NCI-H1694 (cell line): ENCODE data around the gene NSUN3.

Source experiments
- DNase-seq: peaks from one replicate; lab custom pipeline; 2025; lab: John Stamatoyannopoulos, UW

Gene NSUN3

DNA sequence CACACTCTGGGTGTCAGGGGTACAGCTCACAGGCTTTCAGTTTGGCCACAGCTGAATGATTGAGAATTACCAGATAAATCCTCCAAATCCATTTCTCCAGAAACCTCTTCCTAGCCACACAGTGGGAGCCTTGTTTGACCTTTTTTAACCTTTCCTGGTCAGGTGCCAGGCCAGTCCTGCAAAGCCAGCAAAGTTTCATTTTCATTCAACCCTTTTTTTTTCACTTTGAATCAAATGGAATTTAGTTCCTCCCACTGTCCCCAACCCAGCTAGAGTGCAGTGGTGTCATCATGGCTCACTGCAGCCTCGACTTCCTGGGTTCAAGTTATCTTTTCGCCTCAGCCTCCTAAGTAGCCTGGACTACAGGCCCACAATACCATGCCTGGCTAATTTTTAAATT is 67.8 kb downstream of the NSUN3 start:
- DNase-seq: no peak

- no peak for DNase-seq
Measured at GRCh38 chr3:94132777-94133176, 69.9 kb downstream of the NSUN3 start.

GRCh38 chr3:94136133-94136532 is 73.3 kb downstream of the NSUN3 start:
- DNase-seq: no peak

- no peak for DNase-seq
Measured at GRCh38 chr3:94137377-94137776, 74.5 kb downstream of the NSUN3 start.

DNA sequence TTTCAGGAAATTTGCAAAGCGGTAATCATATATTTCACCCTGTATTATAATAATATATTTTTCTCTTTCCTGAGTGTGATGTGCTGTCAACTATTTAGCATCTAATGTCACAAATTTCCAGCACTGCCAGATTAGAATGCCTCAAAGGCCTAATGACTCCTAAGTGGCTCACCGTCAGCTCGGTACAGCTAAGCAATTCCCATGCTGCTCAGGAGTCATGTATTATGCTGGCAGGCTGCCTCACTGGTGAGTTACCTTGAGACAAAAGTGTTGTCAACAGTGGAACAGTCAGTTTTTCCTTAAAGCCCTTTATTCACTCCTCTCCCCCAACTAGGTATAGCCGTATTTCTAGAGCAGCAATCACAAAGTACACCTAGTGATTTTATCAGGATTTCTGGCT is 83.6 kb downstream of the NSUN3 start:
- DNase-seq: no peak

- no peak for DNase-seq
Measured at GRCh38 chr3:94147012-94147411, 84.2 kb downstream of the NSUN3 start.

DNA sequence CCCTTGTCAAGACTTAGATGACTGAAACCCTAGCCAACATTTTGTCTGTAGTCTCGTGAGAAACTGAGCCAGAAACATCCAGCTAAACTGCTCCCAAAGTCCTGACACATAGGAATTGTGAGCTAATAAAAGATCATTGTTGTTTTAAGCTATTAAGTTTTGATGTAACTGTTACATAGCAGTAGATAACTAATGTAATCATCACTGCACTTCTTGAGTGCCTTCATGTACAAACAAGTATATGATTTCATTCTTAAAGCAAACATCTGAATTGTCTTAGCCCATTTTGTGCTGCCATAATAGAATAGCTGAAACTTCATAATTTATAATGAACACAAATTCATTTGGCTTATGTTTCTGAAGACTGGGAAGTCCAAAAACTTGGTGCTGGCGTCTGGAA is 87.3 kb downstream of the NSUN3 start:
- DNase-seq: no peak

- peak; percentile 40 for DNase-seq
Measured at GRCh38 chr3:94156626-94157025, 93.8 kb downstream of the NSUN3 start.

- no peak for DNase-seq
Measured at GRCh38 chr3:94158512-94158911, 95.7 kb downstream of the NSUN3 start.

DNA sequence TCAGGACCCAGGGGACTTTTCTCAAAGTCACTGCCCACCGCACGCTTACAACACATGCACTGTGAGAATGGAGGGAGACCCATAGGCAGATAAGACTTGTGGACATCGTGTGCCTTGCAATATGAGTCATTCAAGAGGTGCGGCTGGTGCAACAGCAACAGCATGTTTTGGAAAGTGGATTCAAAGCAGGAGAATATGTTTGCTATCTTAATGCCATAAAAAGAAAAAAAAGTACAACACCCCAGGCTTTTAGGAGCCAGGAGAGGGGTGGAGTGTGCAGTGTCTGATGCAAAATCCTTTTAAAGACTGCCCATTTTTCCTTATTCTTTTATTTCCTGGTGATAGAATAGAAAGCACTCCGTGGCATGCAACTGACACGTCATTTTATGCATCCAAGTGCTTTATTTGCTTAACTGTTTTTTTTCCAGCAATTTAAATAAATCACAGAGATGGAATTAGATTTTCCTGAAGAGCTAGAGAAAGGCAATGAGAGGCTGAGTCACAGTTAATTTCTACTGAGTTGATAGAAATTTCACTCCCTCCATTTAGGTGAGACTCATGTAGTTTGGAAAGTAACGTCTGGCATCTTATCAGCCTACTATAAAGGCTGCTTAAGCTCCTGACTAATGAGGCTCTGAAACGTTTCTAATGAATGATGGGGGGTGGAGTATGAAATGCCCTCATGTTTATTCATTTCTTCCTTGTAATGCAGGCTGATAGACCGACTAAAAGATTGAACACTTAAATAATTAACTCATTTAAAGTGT is 96.4 kb downstream of the NSUN3 start:
- no peak for DNase-seq

GRCh38 chr3:94162700-94163099 is 99.8 kb downstream of the NSUN3 start:
- no peak for DNase-seq

- no peak for DNase-seq
Measured at GRCh38 chr3:94167346-94167745, 104.5 kb downstream of the NSUN3 start.

- peak; percentile 4 for DNase-seq
Measured at GRCh38 chr3:94167796-94168195, 104.9 kb downstream of the NSUN3 start.

GRCh38 chr3:94171954-94172353 is 109.1 kb downstream of the NSUN3 start:
- DNase-seq: no peak

DNA sequence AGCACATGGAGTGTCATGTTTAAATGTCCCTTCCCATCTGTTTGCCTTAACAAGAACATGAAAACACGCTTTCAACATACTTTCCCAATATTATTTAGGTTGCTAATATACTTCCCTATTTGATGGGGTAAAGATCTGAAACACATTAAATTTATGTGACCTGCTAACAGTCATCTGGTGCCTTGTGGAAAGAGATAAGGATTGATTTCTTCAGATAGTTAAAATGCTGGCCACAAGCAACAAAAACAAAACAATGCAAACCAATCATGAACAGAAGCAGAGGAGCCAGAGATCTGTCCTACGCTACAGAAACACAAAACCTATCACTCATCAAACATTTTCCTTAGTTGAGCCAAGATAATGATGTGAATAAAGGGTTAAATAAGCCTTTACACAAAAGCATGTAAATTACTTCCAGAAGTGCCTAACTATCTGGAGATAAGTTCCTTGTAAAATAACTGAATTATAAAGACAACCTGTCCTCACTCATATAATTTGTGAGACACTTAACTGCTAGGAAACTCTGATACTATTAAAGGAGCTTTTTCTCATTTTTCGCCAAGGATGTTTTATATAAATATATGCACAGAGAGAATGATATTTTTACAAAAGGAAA is 109.9 kb downstream of the NSUN3 start:
- no peak for DNase-seq

- DNase-seq: no peak
Measured at GRCh38 chr3:94173673-94174434, 111.0 kb downstream of the NSUN3 start.

GRCh38 chr3:94175677-94176076 is 112.8 kb downstream of the NSUN3 start:
- DNase-seq: no peak

GRCh38 chr3:94176988-94177745 is 114.3 kb downstream of the NSUN3 start:
- no peak for DNase-seq
